GM12878 (cell line): Measurements from ENCODE around the gene MAD1L1. TPM values are rescaled to one million over a fixed set of nuclear protein-coding genes. Genes with fewer than 3 reads are reported as not detected.

ENCODE experiments used
- ATAC-seq: fragments of 200-7000 bp; cut with Tn5 transposase; 3 replicates; pipeline ENCODE4 v1.9.1; 2020; ENCODE audit warnings: mild to moderate bottlenecking, moderate library complexity
- BruUV-seq: library from RNA; stranded (reverse); fragments of 400-500 nt; replicated peaks from 2 replicates; lab custom pipeline; 2021; lab: Mats Ljungman, UMichigan
- CTCF ChIA-PET: fragments of 300-600 bp; sonication (Branson Sonifier 250); formaldehyde crosslinking; extraction: SDS; loops from one replicate; lab custom pipeline; 2021; ENCODE audit warnings: inconsistent platforms; lab: Yijun Ruan, JAX
- POLR2A ChIA-PET: fragments of 350-600 bp; formaldehyde crosslinking; extraction: SDS; loops from one replicate; lab custom pipeline; 2021; ENCODE audit warnings: inconsistent platforms; lab: Charles Lee
- RAD21 ChIA-PET: fragments of 300-600 bp; sonication (Branson Sonifier 250); formaldehyde crosslinking; loops from one replicate; lab custom pipeline; 2023; ENCODE audit warnings: antibody characterized with exemption; ENCODE audit not compliant: unreplicated experiment; lab: Charles Lee
- SMC1A ChIA-PET: fragments of 300-600 bp; sonication (Branson Sonifier 250); formaldehyde crosslinking; loops from one replicate; lab custom pipeline; 2023; ENCODE audit not compliant: unreplicated experiment, uncharacterized antibody; lab: Charles Lee
- DNase-seq: peaks from one replicate; pipeline ENCODE4 v3.0.0-alpha.2; 2011; ENCODE audit warnings: low read depth, low spot score
- FAIRE-seq: peaks from 3 replicates; lab custom pipeline; 2011; peaks lifted over from hg19 to GRCh38; lab: Jason Lieb, UNC
- H2AFZ ChIP-seq: 2 replicates; pipeline ENCODE4 v1.6.0; 2011; ENCODE audit warnings: low read depth, low read length, control low read depth; ENCODE audit not compliant: control insufficient read depth
- H3K27ac ChIP-seq: 2 replicates; pipeline ENCODE4 v1.5.1; 2011; ENCODE audit warnings: control low read depth; ENCODE audit not compliant: control insufficient read depth, insufficient read depth
- H3K27me3 ChIP-seq, 2 experiments: replicated peaks in 1 of 2; 2 replicates each; pipeline versions ENCODE4 v1.6.0 to v1.6.1; 2011; ENCODE audit warnings: low read length in 1 of 2; ENCODE audit not compliant: control insufficient read depth in 2 of 2, insufficient read depth in 2 of 2
- H3K36me3 ChIP-seq, 2 experiments: 2 replicates each; pipeline ENCODE4 v1.5.1; 2011; ENCODE audit warnings: low read length in 1 of 2; ENCODE audit not compliant: control insufficient read depth in 2 of 2, insufficient read depth in 2 of 2
- H3K4me1 ChIP-seq: 2 replicates; pipeline ENCODE4 v1.6.1; 2011; ENCODE audit warnings: mild to moderate bottlenecking, low read length, moderate library complexity, mixed read lengths; ENCODE audit not compliant: control insufficient read depth, insufficient read depth
- H3K4me2 ChIP-seq: 2 replicates; pipeline ENCODE4 v1.6.0; 2011; ENCODE audit warnings: control low read depth; ENCODE audit not compliant: control insufficient read depth, insufficient read depth
- H3K4me3 ChIP-seq: fragments of 200-600 bp; sonication (generic); 2 replicates; pipeline ENCODE4 v1.5.1; 2016
- H3K79me2 ChIP-seq: 2 replicates; pipeline ENCODE4 v1.6.0; 2011; ENCODE audit warnings: low read length; ENCODE audit not compliant: control insufficient read depth, insufficient read depth
- H3K9ac ChIP-seq: 2 replicates; pipeline ENCODE4 v1.8.0; 2011; ENCODE audit warnings: low read length, control low read depth, mixed read lengths; ENCODE audit not compliant: control insufficient read depth, insufficient read depth
- H3K9me3 ChIP-seq: replicated peaks from 3 replicates; pipeline ENCODE4 v1.5.1; 2011; ENCODE audit warnings: mild to moderate bottlenecking, low read length; ENCODE audit not compliant: control insufficient read depth, insufficient read depth
- H4K20me1 ChIP-seq: 2 replicates; pipeline ENCODE4 v1.6.0; 2011; ENCODE audit not compliant: control insufficient read depth, insufficient read depth
- BCL3 ChIP-seq: IDR thresholded peaks from 2 replicates; pipeline ENCODE4 v1.6.1; 2011; ENCODE audit warnings: borderline replicate concordance, low read depth, mild to moderate bottlenecking, moderate library complexity, low read length; ENCODE audit not compliant: insufficient read depth, poor library complexity, severe bottlenecking
- CBX3 ChIP-seq: fragments of 200-600 bp; sonication (generic); IDR thresholded peaks from 2 replicates; pipeline ENCODE4 v1.6.1; 2016; ENCODE audit warnings: low read depth, borderline replicate concordance
- CBX5 ChIP-seq: sonication (generic); IDR thresholded peaks from 2 replicates; pipeline ENCODE4 v1.6.1; 2016; ENCODE audit warnings: low read depth, moderate library complexity, mild to moderate bottlenecking, inconsistent platforms
- E4F1 ChIP-seq: fragments of 450-650 bp; IDR thresholded peaks from 2 replicates; pipeline ENCODE4 v1.6.1; 2018; ENCODE audit warnings: borderline replicate concordance, mild to moderate bottlenecking; ENCODE audit not compliant: partially characterized antibody
- ELK1 ChIP-seq: IDR thresholded peaks from 2 replicates; pipeline ENCODE4 v1.6.1; 2012; ENCODE audit warnings: low read depth, low read length, improper control_type of control experiment
- IKZF2 ChIP-seq, 2 experiments: fragments of 450-650 bp; IDR thresholded peaks; 2 replicates each; pipeline ENCODE4 v1.6.1; 2017; ENCODE audit warnings: mild to moderate bottlenecking in 2 of 2, moderate library complexity in 2 of 2
- MYB ChIP-seq: fragments of 150-350 bp; IDR thresholded peaks from 2 replicates; pipeline ENCODE4 v1.6.1; 2014; ENCODE audit warnings: mild to moderate bottlenecking, low read depth, low read length, borderline replicate concordance
- RBBP5 ChIP-seq: fragments of 200-600 bp; sonication (generic); conservative IDR thresholded peaks from 2 replicates; pipeline ENCODE4 v1.6.1; 2016
- SMARCA5 ChIP-seq: fragments of 450-650 bp; IDR thresholded peaks from 2 replicates; pipeline ENCODE4 v1.6.1; 2017; ENCODE audit warnings: mild to moderate bottlenecking
- SREBF1 ChIP-seq: IDR thresholded peaks from 2 replicates; pipeline ENCODE4 v1.6.1; 2012; ENCODE audit warnings: mild to moderate bottlenecking, low read length
- ZNF24 ChIP-seq: fragments of 450-650 bp; IDR thresholded peaks from 2 replicates; pipeline ENCODE4 v1.6.1; 2017; ENCODE audit warnings: antibody characterized with exemption, mild to moderate bottlenecking
- ZSCAN29 ChIP-seq: fragments of 450-650 bp; IDR thresholded peaks from 2 replicates; pipeline ENCODE4 v1.6.1; 2017; ENCODE audit warnings: mild to moderate bottlenecking, moderate library complexity
- WGBS: methylation state at CpG from one replicate; pipeline ENCODE4 v1.1.6; 2016; ENCODE audit warnings: low lambda C conversion rate; ENCODE audit not compliant: insufficient replicate concordance, insufficient coverage; ENCODE audit errors: missing lambda C conversion rate; 5-methylcytosine and 5-hydroxymethylcytosine counted together
- in situ Hi-C: fragments of 300-500 bp; cut with MboI; formaldehyde crosslinking; loops from 9 replicates; pipeline ENCODE4 v1.14.3; 2018; ENCODE audit warnings: mixed read lengths
- intact Hi-C: fragments of 100-400 bp; cut with micrococcal nuclease; formaldehyde crosslinking; loops from one replicate; pipeline ENCODE4 v1.14.2; 2022; ENCODE audit not compliant: unreplicated experiment
- polyA plus RNA-seq, 11 experiments: library from polyadenylated mRNA; depleted of rRNA in 4 of 11; unstranded in 6 of 11; stranded (reverse) in 5 of 11; fragments of >200 nt; fragmentation: Nextera tagmentation in 4 of 11; fragmentation: Illumina TruSeq in 1 of 11; extraction: Ambion mirVana in 4 of 11; extraction: Trizol in 1 of 11; gene quantifications; 1 replicate in 1 of 11; 2 replicates in 10 of 11; pipeline versions ENCODE4 v1.2.1 to v1.2.3, GENCODE V29; 2011 to 2016; ENCODE audit warnings: inconsistent platforms in 2 of 11, missing spikeins in 2 of 11, low read depth in 1 of 11
- total RNA-seq, 4 experiments: library from RNA; depleted of rRNA in 3 of 4; stranded (reverse); fragments of >200 nt in 3 of 4; fragmentation: Illumina TruSeq in 1 of 4; extraction: Trizol in 1 of 4; gene quantifications; 2 replicates each; pipeline versions ENCODE4 v1.2.1 to v1.2.3, GENCODE V29; 2013 to 2021

MAD1L1 gene
- total and polyA plus RNA-seq, 10 of the 15 experiments (the other 5 are each of a cell fraction or from before 2014, with no cell fraction given), result 2.2 to 76.8 (median 38.3) TPM

- no peak for TF ChIP-seq SREBF1
- TF ChIP-seq IKZF2 (IDR thresholded peaks at IDR 0.05), result no peak
- no peak for TF ChIP-seq E4F1
- TF ChIP-seq RBBP5, result no peak
- no peak for TF ChIP-seq ZNF24
- TF ChIP-seq CBX3, result no peak
- TF ChIP-seq ZSCAN29, result no peak
- TF ChIP-seq CBX5, result no peak
- no peak for TF ChIP-seq BCL3
- no peak for TF ChIP-seq MYB
- no peak for TF ChIP-seq SMARCA5
- no peak for TF ChIP-seq ELK1
- H3K9ac ChIP-seq, result no peak overlapping the region
- no peak overlapping the region for H3K27ac ChIP-seq
- in situ Hi-C loops (no loop called here), intact Hi-C loops (no loop called here)
- no peak overlapping the region for H3K4me3 ChIP-seq
- POLR2A ChIA-PET, result no interaction called here
- FAIRE-seq (no peak), DNase-seq (no peak), ATAC-seq (no peak)
- CTCF ChIA-PET, result no interaction called here
- H3K36me3 ChIP-seq, result no peaks in the 10 kb centered on the region; a peak in 2 of 4 replicates
- no peaks in the 10 kb centered on the region for H3K27me3 ChIP-seq
- RAD21 ChIA-PET, result no interaction called here
- WGBS, result 94% methylated on average over 21 of the region's 21 CpGs
- H3K79me2 ChIP-seq, result no peaks in the 10 kb centered on the region
- BruUV-seq, result no TSS peak
- H2AFZ ChIP-seq, result no peak overlapping the region
- SMC1A ChIA-PET, result no interaction called here
- H3K4me1 ChIP-seq, result no peaks in the 10 kb centered on the region; the same call in 1 of the 2 replicates
- H4K20me1 ChIP-seq, result peaks cover 4% of the 10 kb centered on the region; the same call in 1 of the 2 replicates
- no peaks in the 10 kb centered on the region; the same call in 2 of the 3 replicates for H3K9me3 ChIP-seq
- H3K4me2 ChIP-seq, result no peak overlapping the region
Observed at GRCh38 chr7:2044883-2045471, 187.8 kb downstream of the MAD1L1 start.
